ENCODE measurements around the gene OLFM2. TPM values are rescaled to one million over a fixed set of nuclear protein-coding genes. Genes with fewer than 3 reads are reported as not detected.

OLFM2 gene
- total RNA-seq, 1 experiment from 2014 or later: 11.5 TPM

DNA sequence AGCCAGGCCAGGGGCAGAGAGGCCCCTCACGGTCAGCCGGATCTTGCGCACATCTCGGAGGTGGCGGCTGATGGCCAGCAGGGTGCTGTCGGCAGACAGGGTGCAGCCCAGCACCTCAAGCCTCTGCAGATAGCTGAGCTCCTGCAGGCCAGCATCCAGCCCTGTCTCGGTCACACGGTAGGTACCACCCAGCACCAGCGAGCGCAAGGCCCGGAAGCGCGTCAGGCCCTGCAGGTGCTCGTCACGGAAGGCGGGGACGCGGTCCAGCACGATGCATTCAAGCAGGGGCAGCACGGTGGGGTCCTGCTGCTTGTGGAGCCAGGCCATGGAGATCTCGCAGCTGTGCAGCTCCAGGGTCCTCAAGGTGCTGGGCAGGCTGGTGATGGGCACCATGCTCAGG, 125.2 kb downstream of the OLFM2 start:
- in situ Hi-C loops (cut with HindIII; ENCODE audit: low sequenced_read_pairs): no loop called here
- no peak for DNase-seq (ENCODE audit: low spot score)

DNA sequence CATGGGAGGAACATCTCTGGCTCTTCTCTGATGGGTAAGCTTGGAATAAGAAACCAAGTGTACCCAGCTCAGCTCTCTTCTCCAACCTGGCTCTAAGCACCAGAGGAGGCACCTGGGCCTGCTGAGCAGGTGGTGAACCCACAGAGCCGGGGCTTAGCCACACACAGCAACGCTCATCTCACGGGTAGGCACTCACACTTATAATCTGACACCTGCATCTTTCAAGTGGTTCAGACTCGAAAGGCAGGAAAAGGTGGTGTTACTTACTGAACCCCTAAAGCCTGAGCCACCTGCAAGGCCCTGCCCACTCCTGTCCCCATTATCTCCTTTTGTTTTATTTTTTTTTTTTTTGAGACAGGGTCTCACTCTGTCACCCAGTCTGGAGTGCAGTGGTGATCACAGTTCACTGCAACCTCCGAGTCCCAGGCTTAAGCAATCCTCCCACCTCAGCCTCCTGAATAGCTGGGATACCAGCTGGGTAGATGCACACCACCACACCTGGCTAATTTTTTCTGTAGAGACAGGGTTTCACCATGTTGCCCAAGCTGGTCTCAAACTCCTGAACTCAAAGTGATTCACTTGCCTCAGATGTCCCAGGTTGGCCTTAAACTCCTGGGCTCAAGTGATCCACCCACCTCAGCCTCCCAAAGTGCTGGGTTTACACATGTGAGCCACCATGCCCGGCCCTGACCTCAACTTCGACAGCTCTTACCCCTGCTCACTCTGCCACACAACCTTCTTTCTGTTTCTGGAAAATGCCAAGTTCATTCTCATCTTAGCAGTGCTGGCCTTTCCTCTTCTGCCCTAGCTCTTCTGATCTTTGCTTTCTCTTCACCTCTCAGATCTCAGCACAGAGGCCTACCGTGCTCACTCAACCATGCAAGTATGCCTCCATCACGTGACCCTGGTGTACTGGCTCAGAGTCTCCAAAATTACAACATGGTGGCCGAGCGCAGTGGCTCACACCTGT, 127.2 kb downstream of the OLFM2 start:
- no peak for DNase-seq (ENCODE audit: low spot score)
- in situ Hi-C loops (cut with HindIII; ENCODE audit: low sequenced_read_pairs): no loop called here

DNA sequence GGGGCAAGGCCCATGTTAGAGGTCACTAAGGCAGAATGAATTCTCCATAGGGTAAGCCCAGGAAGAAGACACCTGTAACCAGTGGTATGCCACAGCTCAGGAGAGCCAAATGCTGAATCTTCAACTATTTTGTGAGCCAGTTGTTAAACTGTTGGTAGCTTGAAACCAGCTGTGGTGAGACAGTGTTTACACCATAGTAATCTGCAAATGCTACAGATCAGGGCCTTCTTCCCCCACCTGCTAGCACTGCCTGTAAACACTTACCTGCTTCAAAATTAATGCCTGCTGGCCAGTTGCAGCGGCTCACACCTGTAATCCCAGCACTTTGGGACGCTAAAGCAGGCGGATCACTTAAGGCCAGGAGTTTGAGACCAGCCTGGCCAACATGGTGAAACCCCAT, 129.5 kb downstream of the OLFM2 start:
- DNase-seq (ENCODE audit: low spot score): no peak
- in situ Hi-C loops (cut with HindIII; ENCODE audit: low sequenced_read_pairs): no loop called here

Other genes with a start within 250 kb of the OLFM2 start
- 6.2 and 12.6 TPM in 2 replicates for gene ZNF846, start 167.8 kb downstream of the OLFM2 start, total RNA-seq (2014; rRNA removed; shearing (Covaris generic))
- gene FBXL12, start 117.4 kb downstream of the OLFM2 start, total RNA-seq (2014; rRNA removed; shearing (Covaris generic)): 23.4 and 32.4 TPM in 2 replicates
- gene UBL5, start 108.6 kb downstream of the OLFM2 start, total RNA-seq (2014; rRNA removed; shearing (Covaris generic)): 338 and 361 TPM in 2 replicates
- gene PIN1, start 101.2 kb downstream of the OLFM2 start, total RNA-seq (2014; rRNA removed; shearing (Covaris generic)): 222 and 282 TPM in 2 replicates
- gene COL5A3, start 74.0 kb upstream of the OLFM2 start, total RNA-seq (2014; rRNA removed; shearing (Covaris generic)): not detected in 2 replicates
- gene RDH8, start 77.0 kb upstream of the OLFM2 start, total RNA-seq (2014; rRNA removed; shearing (Covaris generic)): not detected in 2 replicates
- 9.5 and 10.8 TPM in 2 replicates for gene SHFL, start 149.8 kb upstream of the OLFM2 start, total RNA-seq (2014; rRNA removed; shearing (Covaris generic))
- 0.18 and 0.64 TPM in 2 replicates for gene ANGPTL6, start 166.2 kb upstream of the OLFM2 start, total RNA-seq (2014; rRNA removed; shearing (Covaris generic))
- gene PPAN, start 169.8 kb upstream of the OLFM2 start, total RNA-seq (2014; rRNA removed; shearing (Covaris generic)): 77.4 and 104 TPM in 2 replicates
- gene P2RY11, start 175.2 kb upstream of the OLFM2 start, total RNA-seq (2014; rRNA removed; shearing (Covaris generic)): 6.6 and 8.0 TPM in 2 replicates
- gene EIF3G, start 183.4 kb upstream of the OLFM2 start, total RNA-seq (2014; rRNA removed; shearing (Covaris generic)): 356 and 383 TPM in 2 replicates